Pancreas (tissue), 10 donors: Measurements from ENCODE around the gene GOLGA1. TPM values are rescaled to one million over a fixed set of nuclear protein-coding genes. Genes with fewer than 3 reads are reported as not detected.
"Not testable (repeated sequence)": the region's sequence is repeated elsewhere in the genome, so short reads cannot be mapped to it uniquely, and the experiment has no call there.

Experiments used
- ATAC-seq, 4 donors: fragments of 200-7000 bp; cut with Tn5 transposase; one replicate each; pipeline versions ENCODE4 v1.8.0 to v1.9.1; 2020; ENCODE audit warnings: mild to moderate bottlenecking in 4 of 4, moderate library complexity in 4 of 4
- DNase-seq, 6 donors: peaks; one replicate each; pipeline ENCODE4 v3.0.0-alpha.2; 2020
- FAIRE-seq: peaks from 2 replicates; lab custom pipeline; 2012; peaks lifted over from hg19 to GRCh38; lab: Jason Lieb, UNC
- H3K27ac ChIP-seq, 4 donors: fragments of 200-600 bp; sonication (generic); 1 replicate in 3 of 4; 2 replicates in 1 of 4; pipeline versions ENCODE4 v1.5.0 to v1.8.0; 2020
- H3K27me3 ChIP-seq, 4 donors: fragments of 200-600 bp; one replicate each; pipeline ENCODE4 v1.8.0; 2021
- H3K36me3 ChIP-seq, 3 donors: fragments of 200-600 bp; sonication (generic) in 1 of 3; one replicate each; pipeline versions ENCODE4 v1.5.0 to v1.8.0; 2020 to 2021
- H3K4me1 ChIP-seq, 3 donors: fragments of 200-600 bp; one replicate each; pipeline ENCODE4 v1.8.0; 2021
- H3K4me3 ChIP-seq, 4 donors: fragments of 200-600 bp; sonication (generic) in 2 of 4; one replicate each; pipeline versions ENCODE4 v1.5.0 to v1.8.0; 2020 to 2021
- H3K9me3 ChIP-seq, 4 donors: fragments of 200-600 bp; one replicate each; pipeline ENCODE4 v1.8.0; 2021
- WGBS, 2 donors: extraction: QIAGEN DNeasy Blood & Tissue Kit; methylation state at CpG; one replicate each; pipeline ENCODE4 v1.1.7; 2013; 5-methylcytosine and 5-hydroxymethylcytosine counted together
- intact Hi-C, 3 donors: fragments of 100-400 bp; cut with DNase I; formaldehyde crosslinking; loops; one replicate each; pipeline versions ENCODE4 v1.11.1 to v1.14.2; 2022
- polyA plus RNA-seq, 2 donors: library from polyadenylated mRNA; stranded (reverse); fragments of 200-250 nt; gene quantifications; one replicate each; pipeline ENCODE4 v1.2.3, GENCODE V29; 2013
- total RNA-seq, 6 donors: library from RNA; stranded (reverse); fragmentation: NEBNext Ultra II Directional in 4 of 6; extraction: Animal tissue kit (Norgen Biotek cat#: 25700) in 4 of 6; gene quantifications; one replicate each; pipeline versions ENCODE4 v1.2.1 to v1.2.4, GENCODE V29; 2021 to 2023
- TF ChIP-seq, protein P1 (sequence below), 4 donors: fragments of 200-600 bp; sonication (generic) in 3 of 4; IDR thresholded peaks; one replicate each; pipeline versions ENCODE4 v1.5.0 to v1.8.0; 2021; ENCODE audit warnings: antibody characterized with exemption in 4 of 4
- donor health status: healthy with polysubstance abuse.
- donor health status: DM: no; HTN: no; CAD: no; lungs with moderate emphysema.
- donor health status: DM: no; HTN: no; CAD: no.
- donor health status: control.
- donor health status: control.
- donor health status: Bipolar disorder and iron deficiency.
- donor health status: DM: yes; HTN: yes; CAD: no.
- donor health status: DM: no; HTN: no; CAD: no.
- donor health status: DM: no; HTN: no; CAD: no.
- donor health status: DM: yes; HTN: yes; CAD: no.

The GOLGA1 gene
- total and polyA plus RNA-seq, 8 donors, result 9.0 to 14.7 (median 10.9) TPM

DNA sequence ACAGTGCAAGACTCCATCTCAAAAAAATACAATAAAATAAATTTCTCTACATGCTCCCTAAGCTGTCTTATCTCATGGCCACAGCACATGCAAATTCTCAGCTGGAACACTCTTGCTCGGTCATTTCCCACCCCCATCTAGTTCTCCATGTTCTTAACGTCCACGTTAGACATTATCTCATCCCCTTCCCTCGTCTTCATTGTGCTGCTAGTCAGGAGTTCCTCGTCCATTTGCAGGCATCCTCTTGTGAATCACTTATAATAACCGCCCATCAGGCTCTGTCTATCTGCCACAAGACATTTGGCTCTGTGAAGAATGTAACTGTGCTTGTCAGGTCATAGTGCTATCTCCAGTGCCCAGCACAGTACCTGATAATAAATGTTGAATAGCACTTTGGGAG, 32.9 kb upstream of the GOLGA1 start:
- no peak for FAIRE-seq
- TF ChIP-seq, protein P1, sequence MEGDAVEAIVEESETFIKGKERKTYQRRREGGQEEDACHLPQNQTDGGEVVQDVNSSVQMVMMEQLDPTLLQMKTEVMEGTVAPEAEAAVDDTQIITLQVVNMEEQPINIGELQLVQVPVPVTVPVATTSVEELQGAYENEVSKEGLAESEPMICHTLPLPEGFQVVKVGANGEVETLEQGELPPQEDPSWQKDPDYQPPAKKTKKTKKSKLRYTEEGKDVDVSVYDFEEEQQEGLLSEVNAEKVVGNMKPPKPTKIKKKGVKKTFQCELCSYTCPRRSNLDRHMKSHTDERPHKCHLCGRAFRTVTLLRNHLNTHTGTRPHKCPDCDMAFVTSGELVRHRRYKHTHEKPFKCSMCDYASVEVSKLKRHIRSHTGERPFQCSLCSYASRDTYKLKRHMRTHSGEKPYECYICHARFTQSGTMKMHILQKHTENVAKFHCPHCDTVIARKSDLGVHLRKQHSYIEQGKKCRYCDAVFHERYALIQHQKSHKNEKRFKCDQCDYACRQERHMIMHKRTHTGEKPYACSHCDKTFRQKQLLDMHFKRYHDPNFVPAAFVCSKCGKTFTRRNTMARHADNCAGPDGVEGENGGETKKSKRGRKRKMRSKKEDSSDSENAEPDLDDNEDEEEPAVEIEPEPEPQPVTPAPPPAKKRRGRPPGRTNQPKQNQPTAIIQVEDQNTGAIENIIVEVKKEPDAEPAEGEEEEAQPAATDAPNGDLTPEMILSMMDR (IDR thresholded peaks at IDR 0.05), result no peak

GRCh38 chr9:124972241-124972770, 31.4 kb upstream of the GOLGA1 start:
- H3K27ac ChIP-seq, result no peak overlapping the region
- TF ChIP-seq, protein P1 (IDR thresholded peaks at IDR 0.05), result no peak
- ATAC-seq (no peak), DNase-seq (no peak), FAIRE-seq (no peak)
- WGBS, 2 donors, result 93 to 98% methylated on average over 2 of the region's 2 CpGs
- H3K36me3 ChIP-seq, result peaks cover 0 to 3% (median 0%) of the 10 kb centered on the region in 3 donors
- no peaks in the 10 kb centered on the region for H3K9me3 ChIP-seq
- intact Hi-C loops, result no loop called here
- H3K4me3 ChIP-seq, result no peak overlapping the region
- H3K27me3 ChIP-seq, result no peaks in the 10 kb centered on the region
- no peaks in the 10 kb centered on the region for H3K4me1 ChIP-seq

More for the DNA sequence above, 32.9 kb upstream of the GOLGA1 start:
- DNase-seq (no peak), ATAC-seq (no peak)
- Histone ChIP-seq H3K27me3 (no peaks in the 10 kb centered on the region), H3K4me1 (no peaks in the 10 kb centered on the region), H3K4me3 (no peak overlapping the region), H3K9me3 (no peaks in the 10 kb centered on the region), H3K36me3 (peaks cover 0 to 3% (median 0%) of the 10 kb centered on the region in 3 donors), H3K27ac (no peak overlapping the region)
- WGBS, 2 donors, result 93 to 97% methylated on average over 6 of the region's 6 CpGs
- intact Hi-C loops, result no loop called here

DNA sequence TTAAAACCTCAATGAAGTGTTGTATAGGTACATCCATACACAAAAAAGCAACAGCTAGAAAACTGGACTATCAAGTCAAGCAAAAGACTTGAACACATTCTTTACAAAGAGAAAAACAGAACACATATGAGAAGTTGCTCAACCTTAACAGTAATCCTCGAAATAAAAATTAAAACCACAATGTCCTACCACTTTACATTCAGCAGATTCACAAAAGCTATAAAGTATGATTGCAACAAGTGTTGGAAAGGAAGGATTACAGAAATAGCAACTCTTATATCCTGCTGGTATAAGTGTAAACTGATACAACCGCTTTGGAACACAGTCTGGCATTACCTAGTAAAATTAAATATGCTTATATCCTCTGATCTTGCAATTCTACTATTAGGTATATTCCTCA, 28.5 kb upstream of the GOLGA1 start:
- intact Hi-C loops, result loop anchor here in 1 of 3 donors (10.0 kb wide), 1 partner anchor 175 kb away; the partner anchor contains the start of gene SCAI
- WGBS, 2 donors, result 90 to 93% methylated on average over 2 of the region's 2 CpGs
- no peaks in the 10 kb centered on the region for H3K4me1 ChIP-seq
- no peaks in the 10 kb centered on the region for H3K9me3 ChIP-seq
- DNase-seq (no peak), FAIRE-seq (no peak), ATAC-seq (no peak)
- H3K4me3 ChIP-seq, result no peak overlapping the region
- no peak overlapping the region for H3K27ac ChIP-seq
- TF ChIP-seq, protein P1 (IDR thresholded peaks at IDR 0.05), result no peak
- peaks cover 0 to 3% (median 0%) of the 10 kb centered on the region in 3 donors for H3K36me3 ChIP-seq
- no peaks in the 10 kb centered on the region for H3K27me3 ChIP-seq

- ATAC-seq, result no peak
- no peak for FAIRE-seq
- no peak overlapping the region for H3K4me3 ChIP-seq
- 87 to 90% methylated on average over 9 of the region's 9 CpGs for WGBS, 2 donors
- H3K27me3 ChIP-seq, result no peaks in the 10 kb centered on the region
- no peaks in the 10 kb centered on the region for H3K9me3 ChIP-seq
- H3K36me3 ChIP-seq, result peaks cover 0 to 3% (median 0%) of the 10 kb centered on the region in 3 donors
- DNase-seq, result no peak
- H3K27ac ChIP-seq, result no peak overlapping the region
- TF ChIP-seq, protein P1 (IDR thresholded peaks at IDR 0.05), result no peak
- no peaks in the 10 kb centered on the region for H3K4me1 ChIP-seq
- intact Hi-C loops, result loop anchor here in 1 of 3 donors (10.0 kb wide), 1 partner anchor 177 kb away; the partner anchor contains the start of gene SCAI
Measured at GRCh38 chr9:124968238-124968637, 27.4 kb upstream of the GOLGA1 start.

GRCh38 chr9:124965775-124966568, 25.1 kb upstream of the GOLGA1 start:
- WGBS, 2 donors, result 81 to 85% methylated on average over 5 of the region's 5 CpGs
- not testable (repeated sequence) for H3K27me3 ChIP-seq, FAIRE-seq, H3K4me3 ChIP-seq, H3K36me3 ChIP-seq, H3K27ac ChIP-seq, DNase-seq, H3K4me1 ChIP-seq, H3K9me3 ChIP-seq, ATAC-seq
- intact Hi-C loops, result loop anchor here in 1 of 3 donors (10.0 kb wide), 1 partner anchor 179 kb away; the partner anchor contains the start of gene SCAI
